HG03521 (cell line): ENCODE data around the gene NBEA.

Source experiments
- ATAC-seq: cut with Tn5 transposase; IDR thresholded peaks from one replicate; pipeline ENCODE4 v1.9.1; 2021; ENCODE audit warnings: mild to moderate bottlenecking, moderate library complexity; ENCODE audit not compliant: unreplicated experiment

Gene NBEA

GRCh38 chr13:35496761-35497386, 554.8 kb downstream of the NBEA start:
- ATAC-seq = no peak

- ATAC-seq = no peak
These were observed 556.2 kb downstream of the NBEA start for GRCh38 chr13:35498231-35498630.

DNA sequence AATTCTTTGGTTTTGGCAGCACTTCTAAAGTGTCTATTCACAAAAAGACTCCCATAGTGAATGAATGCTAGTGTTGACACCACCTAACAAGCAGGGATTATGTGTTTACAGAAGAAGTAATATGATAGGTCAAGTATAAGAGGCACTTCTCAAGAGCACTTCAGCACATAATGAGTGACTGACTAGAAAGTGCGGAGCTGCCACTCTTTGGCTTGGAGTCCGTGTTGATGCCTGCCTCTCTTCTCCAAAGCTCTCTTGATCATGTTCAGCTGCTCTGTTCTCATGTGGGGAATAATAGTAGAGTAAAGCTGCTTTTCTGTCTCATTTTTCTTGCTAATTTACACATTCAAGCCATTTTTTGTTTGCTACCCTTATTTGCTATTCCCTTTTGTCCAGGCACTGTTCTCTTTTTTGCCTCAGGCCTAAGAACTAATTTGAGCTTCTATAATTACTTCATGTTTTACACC, 557.2 kb downstream of the NBEA start:
- no peak for ATAC-seq

DNA sequence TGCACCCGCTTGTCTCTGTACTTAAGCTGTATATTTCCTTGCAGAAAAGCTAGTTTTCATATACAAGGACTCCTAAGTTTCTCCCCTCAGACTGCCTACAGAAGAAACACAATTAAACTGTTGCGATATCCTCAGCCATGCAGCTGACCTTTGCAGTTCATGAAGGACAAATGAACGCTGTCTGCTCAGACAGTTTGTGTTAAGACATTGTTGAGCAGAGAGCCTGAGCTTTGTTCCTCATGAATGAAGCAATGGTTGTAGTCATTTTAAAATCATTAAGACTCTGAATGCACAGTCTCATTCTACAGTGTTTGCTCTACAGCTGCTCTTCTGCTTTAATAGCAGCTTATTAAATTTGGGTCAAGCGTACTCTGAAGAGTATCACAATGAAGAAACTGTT, 557.6 kb downstream of the NBEA start:
- ATAC-seq = no peak

GRCh38 chr13:35500144-35500543, 558.1 kb downstream of the NBEA start:
- no peak for ATAC-seq

DNA sequence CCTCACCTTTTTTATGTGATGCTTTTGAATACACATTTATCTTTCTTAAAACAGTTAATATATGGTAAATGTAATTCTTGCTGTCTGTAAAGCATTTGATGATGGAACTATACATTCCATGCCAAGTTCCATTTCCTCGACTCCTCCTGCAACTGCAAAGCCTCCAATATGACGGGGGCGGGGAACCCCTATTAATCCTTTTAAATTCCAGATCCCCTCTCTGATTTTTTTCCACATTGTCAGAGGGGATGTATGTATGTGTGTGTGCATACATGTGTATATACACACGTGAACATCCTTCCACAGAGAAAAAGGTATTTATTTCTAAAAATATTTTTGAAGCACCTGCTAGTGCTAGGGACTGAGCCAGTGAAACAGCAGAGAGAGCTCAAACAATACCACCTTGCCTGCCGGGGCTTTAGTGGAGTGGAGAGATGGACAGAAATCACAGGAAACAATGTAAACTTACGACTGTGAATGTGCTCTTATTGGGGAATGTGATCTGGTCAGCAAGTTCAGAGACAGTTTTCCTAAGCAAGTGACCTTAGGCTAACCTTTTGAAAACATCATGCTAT, 559.7 kb downstream of the NBEA start:
- no peak for ATAC-seq

DNA sequence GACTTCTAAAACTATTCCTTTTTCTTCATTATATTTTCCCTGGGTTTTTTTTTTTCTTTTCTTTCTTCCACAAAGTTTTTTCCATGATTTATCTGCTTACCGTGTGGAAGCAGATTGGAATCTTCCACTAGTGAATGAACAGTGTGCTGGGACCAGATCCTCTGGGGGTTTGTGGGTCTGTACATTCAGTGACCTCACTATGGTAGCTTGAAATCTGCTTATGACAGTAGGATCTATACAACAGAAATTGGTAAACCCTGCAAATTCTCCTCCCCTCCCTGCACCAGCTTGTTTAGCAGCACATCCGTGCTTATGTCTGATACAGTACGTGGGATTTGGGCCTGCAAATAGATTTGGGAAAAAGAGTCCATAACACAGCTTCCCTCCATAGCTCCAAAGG, 560.4 kb downstream of the NBEA start:
- ATAC-seq = no peak

- no peak for ATAC-seq
These were observed 570.3 kb downstream of the NBEA start for GRCh38 chr13:35512271-35512920.

GRCh38 chr13:35514061-35514477, 572.0 kb downstream of the NBEA start:
- no peak for ATAC-seq

DNA sequence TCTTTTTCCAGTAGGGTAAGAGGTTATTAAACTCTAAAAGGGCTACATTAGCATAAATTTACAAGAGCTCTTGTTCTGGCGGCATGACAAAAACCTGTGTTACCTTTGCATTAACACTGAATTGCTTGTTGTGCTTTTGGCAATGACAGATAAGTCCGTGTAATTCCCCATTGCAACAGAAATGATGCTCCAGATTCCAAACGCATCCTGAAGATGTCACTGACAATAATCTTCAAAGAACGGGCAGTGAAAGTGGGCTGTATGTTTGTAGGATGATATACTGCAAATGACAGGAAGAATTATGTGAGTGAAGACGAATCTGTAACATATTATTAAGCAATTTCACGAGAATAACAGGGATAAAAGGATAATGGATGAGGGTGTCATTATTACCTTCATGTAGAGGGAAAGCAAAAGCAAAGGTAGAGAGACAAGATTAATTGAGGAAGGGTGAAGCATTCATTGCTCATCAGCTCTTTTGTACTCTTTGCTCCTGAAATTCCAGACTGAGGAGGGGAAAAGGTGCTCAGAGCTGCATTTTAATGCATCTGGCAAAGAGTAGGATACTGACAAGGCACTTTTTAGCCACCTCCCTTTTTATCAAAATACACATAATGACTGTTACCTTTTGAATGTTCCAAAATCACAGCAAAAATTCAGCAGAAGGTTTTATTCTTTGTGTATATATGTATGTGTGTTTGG, 572.9 kb downstream of the NBEA start:
- no peak for ATAC-seq

GRCh38 chr13:35518337-35518946, 576.4 kb downstream of the NBEA start:
- ATAC-seq = no peak

- ATAC-seq = no peak
These were observed 582.1 kb downstream of the NBEA start for GRCh38 chr13:35524171-35524570.

GRCh38 chr13:35526577-35526976, 584.5 kb downstream of the NBEA start:
- no peak for ATAC-seq

DNA sequence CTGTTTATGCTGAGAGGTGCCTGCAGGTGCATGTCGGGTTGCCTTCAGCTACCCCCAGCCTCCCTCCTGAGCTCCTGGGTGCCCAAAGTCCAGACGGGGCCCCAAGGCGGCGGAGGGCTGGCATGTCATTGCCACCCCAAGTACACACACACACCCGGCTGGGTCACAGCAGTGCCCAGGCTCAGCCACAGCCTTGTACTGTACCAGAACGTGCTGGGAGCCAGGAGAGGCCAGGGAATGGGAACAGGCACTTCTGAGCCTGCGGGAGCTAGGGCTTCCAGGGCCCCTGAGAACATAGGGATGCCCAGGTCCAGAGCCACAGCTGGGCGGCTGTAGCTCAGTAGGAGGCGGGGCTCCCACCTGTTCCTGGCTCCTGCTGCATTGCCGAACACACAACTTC, 585.4 kb downstream of the NBEA start:
- no peak for ATAC-seq

DNA sequence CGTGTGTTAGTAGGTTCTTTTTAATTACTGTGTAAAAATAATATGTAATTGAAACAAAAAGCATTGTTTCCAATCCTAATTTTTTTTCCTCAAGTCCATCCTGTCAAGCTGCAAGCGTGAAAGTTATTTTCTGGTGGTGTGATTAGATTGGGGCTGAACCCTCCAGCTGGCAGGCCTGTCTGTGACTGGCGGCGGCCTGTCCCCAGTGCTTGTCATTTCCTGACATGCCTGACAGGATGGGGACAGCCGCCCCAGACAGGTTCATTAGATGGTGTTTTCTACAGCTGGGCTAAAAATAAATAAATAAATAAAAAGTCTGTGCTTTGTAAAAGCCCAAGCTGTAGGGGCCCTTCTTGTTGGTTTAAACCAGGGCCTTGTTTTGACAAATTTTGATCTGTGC, 588.1 kb downstream of the NBEA start:
- no peak for ATAC-seq

- no peak for ATAC-seq
These were observed 588.5 kb downstream of the NBEA start for GRCh38 chr13:35530581-35530980.

DNA sequence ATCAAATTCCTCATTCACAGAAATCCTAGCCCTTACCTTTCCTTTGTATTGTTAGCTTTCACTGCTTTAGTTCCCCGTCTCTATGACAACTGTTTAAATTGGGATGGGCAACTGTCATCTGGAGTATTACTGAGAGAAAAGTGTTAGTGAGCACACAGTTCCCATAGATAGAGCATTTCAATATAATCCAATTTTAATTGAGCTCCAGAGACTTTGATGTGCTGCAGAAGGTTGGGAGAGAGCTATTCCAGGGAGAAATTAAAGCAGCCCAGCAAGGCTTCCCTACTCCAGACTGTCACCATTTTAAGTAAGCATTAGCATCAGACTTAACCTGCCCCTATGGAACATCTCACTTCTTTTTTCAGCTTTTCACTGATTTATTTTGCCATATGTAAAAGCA, 589.5 kb downstream of the NBEA start:
- no peak for ATAC-seq

GRCh38 chr13:35534343-35534742, 592.3 kb downstream of the NBEA start:
- ATAC-seq = no peak

DNA sequence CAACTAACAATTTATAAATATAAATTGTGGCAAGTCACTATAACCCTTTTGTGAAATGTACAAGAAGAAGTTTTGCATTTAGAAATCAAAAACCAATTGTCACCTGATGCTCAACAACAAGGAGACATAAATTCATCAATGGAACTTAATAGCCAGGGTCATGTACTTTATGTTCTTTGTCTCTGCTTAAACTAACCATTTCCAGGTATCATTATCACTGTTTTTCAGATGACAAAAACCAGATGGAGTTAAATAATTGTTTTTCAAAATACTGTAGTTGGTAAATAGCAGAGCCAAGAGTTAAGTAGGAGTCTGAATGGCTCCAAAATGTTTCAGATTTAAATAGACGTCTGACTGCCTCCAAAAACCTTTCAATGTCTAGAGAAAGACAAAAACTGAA, 606.7 kb downstream of the NBEA start:
- ATAC-seq = no peak

DNA sequence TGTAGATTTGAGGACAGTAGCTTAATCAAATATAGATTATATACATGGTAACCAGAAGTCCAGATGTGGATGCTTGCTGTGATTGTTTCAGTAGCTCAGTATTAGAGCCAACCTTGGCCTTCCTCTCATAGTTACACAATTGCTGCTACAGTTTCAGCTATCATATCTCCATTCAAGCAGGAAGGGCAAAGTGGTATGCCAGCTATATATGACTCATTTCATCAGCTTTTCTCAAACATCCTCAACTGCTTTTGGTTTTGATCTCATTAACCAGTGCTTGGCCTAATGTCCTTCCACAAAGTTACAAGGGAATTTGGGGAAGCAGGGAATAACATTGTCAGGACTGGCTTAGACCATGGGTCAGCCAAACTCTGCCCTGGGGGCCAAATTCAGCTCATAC, 607.4 kb downstream of the NBEA start:
- no peak for ATAC-seq

- ATAC-seq = no peak
These were observed 610.2 kb downstream of the NBEA start for GRCh38 chr13:35552172-35552844.
